ENCODE results near the gene TUB. TPM values are rescaled to one million over a fixed set of nuclear protein-coding genes. Genes with fewer than 3 reads are reported as not detected.

The TUB gene
- total RNA-seq, 1 experiment from 2014 or later: 18.9 TPM

DNA sequence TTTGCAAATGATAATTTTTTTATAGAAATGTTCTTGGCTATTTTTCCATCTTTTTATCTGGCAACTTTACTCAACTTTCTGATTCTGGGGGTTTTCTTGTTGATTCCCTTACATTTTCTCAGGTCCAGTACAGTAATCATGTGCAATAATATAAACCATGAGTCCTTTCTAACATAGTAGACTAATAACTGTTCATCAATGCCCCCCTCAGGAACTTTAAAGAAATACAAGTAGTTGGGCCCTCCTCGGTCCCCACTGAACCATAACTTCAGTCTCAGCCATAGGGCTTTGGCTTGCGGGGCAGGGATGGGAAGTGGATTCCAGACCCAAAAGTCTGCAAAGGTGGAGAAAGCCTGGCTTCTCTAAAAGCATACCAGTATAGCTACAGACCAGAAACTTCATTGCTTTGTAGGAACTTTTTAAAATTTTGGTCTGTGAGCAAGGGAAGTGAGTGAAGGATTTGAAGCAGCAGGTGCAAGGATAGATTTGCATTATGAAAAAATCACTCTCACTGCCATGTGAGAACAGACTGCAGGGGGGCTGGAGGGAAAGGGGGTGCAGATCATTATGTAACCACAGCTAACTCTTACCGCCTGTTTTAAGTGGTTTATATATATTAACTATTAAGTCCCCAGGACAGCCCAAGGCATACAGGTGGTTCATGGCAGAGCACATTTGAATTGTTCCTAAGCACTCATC, 10.4 kb upstream of the TUB start:
- Histone ChIP-seq H3K36me3 (no peaks in the 10 kb centered on the region), H3K27me3 (no peaks in the 10 kb centered on the region), H3K4me1 (peaks cover 55% of the 10 kb centered on the region), H3K9me3 (replicated peaks) (no peaks in the 10 kb centered on the region), H3K4me3 (no peak overlapping the region), H3K27ac (no peak overlapping the region)
- peak in 1 of 2 experiments; percentile 65 for DNase-seq

DNA sequence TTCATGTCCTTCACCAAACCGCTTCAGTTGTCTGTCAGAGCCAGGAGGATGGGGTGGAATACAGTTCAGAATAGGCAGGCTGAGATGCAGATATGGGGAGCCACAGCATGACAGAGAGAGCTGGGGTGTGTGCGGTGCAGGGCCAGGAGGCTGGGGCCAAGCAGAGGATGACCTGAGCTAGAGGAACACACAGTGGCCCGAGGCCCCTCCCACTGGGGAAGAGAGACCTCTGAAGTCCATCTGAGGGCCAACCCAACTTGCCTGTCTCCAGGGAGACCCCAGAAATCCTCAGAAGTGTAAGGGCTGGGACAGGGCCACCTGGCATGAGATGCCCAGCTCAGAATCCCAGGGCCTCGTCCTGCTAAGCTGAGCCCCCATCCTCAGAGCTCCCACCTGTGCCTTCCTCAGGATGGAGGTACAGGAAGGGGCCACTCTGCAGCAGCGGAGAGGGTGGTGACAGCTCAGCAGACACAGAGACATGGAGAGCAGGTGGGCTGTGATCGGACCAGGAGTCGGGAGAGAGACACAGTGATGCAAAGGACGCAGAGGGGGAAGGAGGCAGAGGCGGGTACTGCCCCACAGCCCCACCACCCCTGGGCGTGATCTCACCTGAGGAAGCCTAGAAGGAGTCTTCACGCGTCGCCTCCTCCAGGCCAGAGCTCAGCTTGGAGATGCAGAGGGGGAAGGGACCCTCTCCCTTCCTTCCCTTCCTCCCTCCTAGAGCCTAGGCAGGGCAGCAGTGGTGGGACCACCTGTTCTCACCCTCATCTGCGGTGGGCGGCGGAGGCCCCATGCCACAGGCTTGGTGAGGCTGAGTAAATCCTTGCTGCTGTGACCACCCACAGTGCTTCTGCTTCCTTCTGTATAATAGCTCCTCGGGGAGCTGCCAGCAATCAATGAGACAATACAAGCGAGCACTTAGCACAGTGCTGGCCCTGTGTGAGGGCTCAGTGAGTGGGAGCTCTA, 9.1 kb upstream of the TUB start:
- no peaks in the 10 kb centered on the region for H3K27me3 ChIP-seq
- peaks cover 55% of the 10 kb centered on the region for H3K4me1 ChIP-seq
- no peak overlapping the region for H3K4me3 ChIP-seq
- DNase-seq: peak; percentile 90 to 93
- H3K27ac ChIP-seq: peak overlapping the region; percentile 20; the same call in 1 of the 2 replicates
- H3K36me3 ChIP-seq: no peaks in the 10 kb centered on the region
- H3K9me3 ChIP-seq (replicated peaks): no peaks in the 10 kb centered on the region

DNA sequence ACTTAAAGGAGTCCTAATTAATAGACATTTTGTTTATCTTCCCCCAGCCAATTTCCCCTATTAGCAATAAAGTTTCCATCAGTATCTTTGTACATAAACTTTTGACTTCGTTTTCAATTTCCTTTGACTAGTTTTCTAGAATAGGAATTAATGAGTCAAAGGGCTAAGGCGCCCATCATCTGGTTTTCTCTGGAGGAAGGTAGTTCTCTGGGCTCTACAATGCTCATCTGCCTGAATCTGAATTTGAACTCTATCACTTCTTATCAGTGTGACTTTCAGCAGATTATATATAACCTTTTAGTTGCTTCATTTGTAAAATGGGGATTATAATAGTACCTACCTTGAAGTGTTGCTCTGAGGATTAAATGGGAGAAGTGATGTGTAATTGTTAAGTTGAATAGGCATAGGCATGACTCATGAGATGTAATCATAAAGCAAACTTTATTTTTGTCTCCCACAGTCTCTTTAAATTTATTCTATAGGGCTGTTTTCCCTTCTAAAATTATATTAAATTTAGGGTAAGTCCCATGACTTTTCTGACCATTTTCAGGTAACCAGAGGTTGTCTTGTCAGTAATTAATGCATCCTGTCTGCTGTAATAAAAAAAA, 5.8 kb upstream of the TUB start:
- Histone ChIP-seq H3K4me3 (no peak overlapping the region), H3K27me3 (peaks cover 4% of the 10 kb centered on the region), H3K9me3 (replicated peaks) (no peaks in the 10 kb centered on the region), H3K4me1 (peaks cover 31% of the 10 kb centered on the region), H3K27ac (no peak overlapping the region), H3K36me3 (no peaks in the 10 kb centered on the region)
- DNase-seq: no peak

DNA sequence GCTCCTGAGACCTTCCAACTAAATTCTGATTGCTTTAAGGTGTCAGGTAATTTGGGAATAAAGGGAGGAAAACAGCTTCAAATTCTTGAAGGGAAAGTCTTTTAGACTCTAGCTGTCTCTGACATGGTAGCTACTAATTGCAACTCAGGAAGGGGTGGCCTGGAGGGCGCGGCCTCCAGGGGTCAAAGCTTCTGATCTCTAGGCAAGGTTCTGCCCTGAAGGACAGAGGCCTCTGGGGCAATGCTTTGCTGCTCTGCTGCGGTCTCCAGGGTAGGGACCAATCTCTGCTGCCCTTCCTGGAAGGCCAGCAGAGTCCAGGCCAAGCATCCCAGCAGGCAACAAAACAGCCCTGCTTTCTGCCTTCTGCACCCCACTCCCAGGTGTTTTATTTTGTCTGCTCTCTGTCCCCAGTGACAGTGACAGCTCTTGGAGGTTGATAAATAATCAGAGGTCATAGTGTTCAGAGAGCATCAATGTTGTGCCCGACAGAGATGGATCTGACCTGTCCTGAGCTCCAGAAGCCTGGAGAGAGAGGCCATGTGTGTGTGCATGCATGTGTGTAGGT, 1.8 kb upstream of the TUB start:
- H3K4me3 ChIP-seq: no peak overlapping the region
- H3K27me3 ChIP-seq: peaks cover 5% of the 10 kb centered on the region
- H3K27ac ChIP-seq: no peak overlapping the region
- H3K36me3 ChIP-seq: no peaks in the 10 kb centered on the region
- DNase-seq: no peak
- H3K4me1 ChIP-seq: peaks cover 3% of the 10 kb centered on the region; the same call in 1 of the 2 replicates
- H3K9me3 ChIP-seq (replicated peaks): no peaks in the 10 kb centered on the region

DNA sequence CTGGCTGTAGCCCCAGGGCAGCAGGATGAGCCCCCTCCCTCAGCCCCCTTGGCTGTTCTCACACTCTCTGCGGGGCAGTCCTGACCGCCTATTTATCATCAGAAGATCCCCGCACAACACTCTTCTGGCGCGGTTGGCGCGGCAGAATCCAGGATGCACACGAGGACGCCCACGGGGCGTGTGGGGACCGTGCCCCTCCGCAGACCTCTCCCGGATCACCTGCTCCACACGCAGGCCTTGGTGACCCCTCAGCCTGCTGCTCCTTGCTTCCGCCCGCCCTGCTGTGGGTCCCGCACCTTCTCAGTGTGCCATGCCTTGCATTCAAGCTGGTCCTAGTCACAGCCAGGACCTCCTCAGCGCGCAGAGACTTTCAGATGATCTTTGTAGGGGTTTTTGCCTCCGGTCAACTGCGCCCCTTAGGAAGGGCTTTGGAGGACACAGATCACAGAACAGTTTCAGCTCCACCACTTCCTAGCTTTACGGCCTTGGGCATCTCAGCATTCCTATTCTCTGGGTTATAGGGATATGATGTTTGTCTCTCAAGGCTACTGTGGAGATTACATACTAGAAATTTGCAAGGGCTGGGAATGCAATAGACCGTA, 841 bp upstream of the TUB start:
- peaks cover 6% of the 10 kb centered on the region; the same call in 1 of the 2 replicates for H3K4me1 ChIP-seq
- peaks cover 5% of the 10 kb centered on the region for H3K27me3 ChIP-seq
- peak overlapping the region; percentile 62 for H3K4me3 ChIP-seq
- no peaks in the 10 kb centered on the region for H3K9me3 ChIP-seq (replicated peaks)
- H3K27ac ChIP-seq: no peak overlapping the region
- H3K36me3 ChIP-seq: no peaks in the 10 kb centered on the region
- no peak for DNase-seq

DNA sequence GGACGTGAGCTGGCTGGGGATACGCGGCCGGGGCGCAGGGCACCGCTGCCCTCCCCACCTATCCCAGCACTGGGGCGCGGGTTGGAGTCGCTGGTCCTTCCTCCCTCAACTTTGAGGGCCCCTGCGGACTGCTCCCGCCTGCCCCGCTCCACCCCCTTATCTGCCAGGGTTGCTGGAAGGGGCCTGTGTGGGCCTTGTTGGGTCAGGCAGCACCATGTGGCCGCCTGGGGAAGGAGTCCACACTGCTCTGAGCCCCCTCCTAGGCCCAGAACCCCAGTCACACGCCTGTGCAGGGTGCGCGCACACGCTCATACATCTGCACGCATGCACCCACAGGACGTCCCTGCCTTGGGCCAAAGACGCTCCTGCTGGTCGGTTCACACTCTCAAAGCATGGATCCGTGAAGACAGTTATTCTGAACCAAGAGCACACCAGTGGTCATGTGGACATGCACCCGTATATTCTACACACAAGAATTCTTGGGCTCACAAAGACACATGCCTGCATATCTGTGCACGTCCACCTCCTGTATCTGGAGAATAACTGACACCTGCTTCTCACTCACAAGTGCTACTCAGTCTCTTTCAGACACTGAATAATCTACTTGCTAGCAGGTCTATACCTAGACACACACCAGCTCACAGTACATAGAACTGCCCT, 710 bp downstream of the TUB start:
- H3K9me3 ChIP-seq (replicated peaks): no peaks in the 10 kb centered on the region
- H3K4me3 ChIP-seq: peak overlapping the region; percentile 62
- DNase-seq: no peak
- no peaks in the 10 kb centered on the region for H3K36me3 ChIP-seq
- peaks cover 5% of the 10 kb centered on the region for H3K27me3 ChIP-seq
- peaks cover 22% of the 10 kb centered on the region for H3K4me1 ChIP-seq
- no peak overlapping the region for H3K27ac ChIP-seq

DNA sequence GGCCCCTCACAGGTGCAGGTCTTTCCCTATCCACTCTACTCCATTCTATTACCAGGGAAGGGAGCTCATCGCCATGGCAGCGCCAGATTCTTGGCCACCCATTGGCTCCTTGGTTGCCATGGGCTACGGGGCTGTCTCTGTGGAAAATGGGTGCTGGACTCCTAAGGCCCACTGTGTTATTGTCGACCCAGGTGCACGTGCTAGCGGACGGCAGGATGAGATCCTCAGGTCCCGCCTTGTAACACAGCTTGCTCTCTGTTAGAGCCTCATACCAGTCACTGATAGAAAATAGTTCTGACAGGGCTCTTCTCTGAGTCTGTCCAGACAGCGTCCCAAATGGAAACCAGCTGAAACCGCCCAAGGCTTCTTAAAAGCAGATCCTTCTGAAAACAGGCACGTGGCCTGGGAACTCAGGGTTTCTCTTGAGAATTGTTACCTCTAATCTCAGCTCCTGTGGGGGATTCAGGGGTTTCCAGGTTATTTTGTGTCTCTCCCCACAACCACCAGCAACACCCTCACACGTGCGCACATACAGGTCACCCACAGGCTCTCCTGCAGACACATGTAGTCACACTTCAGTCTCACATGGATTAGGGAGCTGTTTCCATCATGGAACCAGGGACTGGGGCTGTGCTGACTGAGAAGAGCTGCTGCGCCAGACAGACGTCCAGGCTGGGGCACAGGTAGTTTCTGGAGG, 1.5 kb downstream of the TUB start:
- peaks cover 23% of the 10 kb centered on the region for H3K4me1 ChIP-seq
- H3K9me3 ChIP-seq (replicated peaks): no peaks in the 10 kb centered on the region
- no peaks in the 10 kb centered on the region for H3K36me3 ChIP-seq
- no peak for DNase-seq
- no peak overlapping the region for H3K27ac ChIP-seq
- peaks cover 5% of the 10 kb centered on the region for H3K27me3 ChIP-seq
- no peak overlapping the region for H3K4me3 ChIP-seq

DNA sequence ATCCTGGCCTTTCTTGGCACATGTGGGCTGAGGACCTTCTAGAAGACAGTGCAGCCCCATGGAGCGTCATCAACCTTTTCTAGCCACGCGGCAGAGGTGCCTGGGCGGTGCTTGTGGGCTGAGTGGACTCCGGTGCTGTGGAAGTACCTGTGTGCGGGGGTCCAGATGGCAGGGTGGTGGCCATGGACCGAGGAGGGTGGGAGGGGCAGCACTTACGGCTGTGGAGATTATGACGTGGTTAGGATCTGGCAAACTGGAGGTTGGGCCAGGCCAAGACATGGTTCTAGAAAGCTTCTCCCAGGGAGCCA, 2.0 kb downstream of the TUB start:
- Histone ChIP-seq H3K9me3 (replicated peaks) (no peaks in the 10 kb centered on the region), H3K4me3 (no peak overlapping the region), H3K4me1 (peaks cover 23% of the 10 kb centered on the region), H3K36me3 (no peaks in the 10 kb centered on the region), H3K27ac (no peak overlapping the region), H3K27me3 (peaks cover 5% of the 10 kb centered on the region)
- DNase-seq: no peak

DNA sequence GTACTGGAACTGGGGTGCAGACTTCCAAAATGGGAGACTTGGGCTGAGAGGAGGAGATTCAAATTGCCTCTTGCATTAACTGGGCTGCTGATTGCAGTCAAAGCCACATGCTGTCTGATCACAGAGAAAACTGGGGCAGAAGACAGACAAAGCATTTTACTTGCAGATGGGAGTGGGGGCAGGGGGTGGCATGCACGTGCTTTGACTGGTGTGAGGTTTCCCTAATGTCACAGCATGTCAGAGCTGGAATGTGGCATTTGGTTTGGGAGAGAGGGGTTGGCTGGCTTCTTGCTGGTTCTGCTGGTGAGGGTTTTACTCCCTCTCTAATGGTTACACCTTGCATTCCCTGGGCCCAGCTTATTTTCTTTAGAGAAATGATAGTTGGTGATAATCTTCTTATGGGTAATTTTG, 2.9 kb downstream of the TUB start:
- peaks cover 23% of the 10 kb centered on the region for H3K4me1 ChIP-seq
- H3K4me3 ChIP-seq: no peak overlapping the region
- DNase-seq: no peak
- no peaks in the 10 kb centered on the region for H3K36me3 ChIP-seq
- H3K27me3 ChIP-seq: peaks cover 5% of the 10 kb centered on the region
- no peak overlapping the region for H3K27ac ChIP-seq
- H3K9me3 ChIP-seq (replicated peaks): no peaks in the 10 kb centered on the region

DNA sequence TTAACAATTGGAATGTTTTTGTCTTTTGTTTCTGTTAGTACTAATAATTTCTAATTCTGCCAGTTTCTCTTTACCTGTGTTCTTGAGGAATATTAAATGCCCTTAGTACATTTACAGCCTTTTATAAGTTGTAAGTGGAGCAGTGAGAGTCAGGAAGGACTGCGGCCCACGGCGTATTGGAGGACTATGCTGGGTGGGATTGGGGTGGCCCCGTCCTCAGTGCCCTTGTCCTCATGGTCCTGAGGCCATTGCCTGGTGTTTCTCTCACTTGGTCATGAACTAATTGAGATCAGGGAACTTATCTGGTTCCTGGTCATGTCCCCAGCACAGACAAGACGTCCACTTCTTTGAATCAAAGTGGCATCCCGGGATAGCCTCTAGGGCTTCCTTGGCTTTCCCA, 3.3 kb downstream of the TUB start:
- no peaks in the 10 kb centered on the region for H3K36me3 ChIP-seq
- H3K27me3 ChIP-seq: peaks cover 5% of the 10 kb centered on the region
- no peak overlapping the region for H3K27ac ChIP-seq
- no peak for DNase-seq
- peaks cover 23% of the 10 kb centered on the region for H3K4me1 ChIP-seq
- no peaks in the 10 kb centered on the region for H3K9me3 ChIP-seq (replicated peaks)
- H3K4me3 ChIP-seq: no peak overlapping the region

DNA sequence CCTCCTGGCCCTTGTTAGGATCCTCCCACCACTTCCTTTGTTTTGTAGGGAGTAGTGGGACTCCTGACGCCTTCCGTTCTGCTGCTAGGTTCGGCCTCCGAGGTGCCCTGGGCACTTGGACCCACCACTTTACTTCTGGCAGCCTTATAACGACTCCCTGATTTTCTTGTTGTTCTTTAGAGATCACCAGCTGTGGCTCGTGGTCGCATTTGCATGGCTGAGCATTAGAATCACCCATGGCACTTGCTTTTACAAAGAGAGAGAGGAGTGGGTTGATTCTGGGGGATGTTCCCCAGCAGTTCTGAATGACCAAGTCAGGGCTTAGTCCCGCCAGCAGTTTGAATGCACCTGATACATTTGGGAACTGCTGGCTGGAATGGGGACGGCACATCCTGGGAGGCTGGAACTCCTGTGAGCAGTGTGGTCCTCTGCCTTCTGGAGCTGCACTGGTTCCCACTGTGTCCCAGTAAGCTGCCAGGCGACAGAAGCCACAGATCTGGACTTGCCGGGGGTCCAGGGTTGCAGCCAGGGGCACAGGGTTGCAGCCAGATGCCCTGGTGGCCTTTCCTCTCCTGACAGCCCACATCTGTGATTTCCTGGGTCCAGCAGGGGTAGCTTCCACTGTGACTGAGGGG, 4.1 kb downstream of the TUB start:
- no peak for DNase-seq

DNA sequence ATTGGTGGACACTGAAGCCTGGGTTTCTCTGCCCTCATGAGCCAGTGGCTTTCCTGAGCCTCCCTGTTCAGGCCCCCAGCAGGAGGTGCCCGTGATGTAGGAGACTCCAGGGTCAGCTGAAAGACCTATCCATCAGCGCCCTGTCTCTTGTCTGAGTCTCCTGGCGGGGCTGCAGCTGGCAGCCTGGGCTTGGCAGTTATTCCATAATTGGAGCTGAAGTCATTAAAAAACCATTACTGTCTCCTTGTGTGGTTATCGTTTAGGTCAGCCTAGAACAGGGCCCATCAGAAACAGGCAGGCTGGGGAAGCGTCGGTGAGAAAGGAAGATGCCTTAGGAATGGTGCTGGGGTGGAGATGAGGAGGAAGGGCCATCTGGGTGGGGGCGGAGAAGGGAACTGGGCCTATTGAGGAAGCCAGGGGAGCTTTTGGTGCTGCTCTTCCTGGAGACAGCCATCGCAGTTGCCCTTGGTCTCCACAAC, 5.0 kb downstream of the TUB start:
- DNase-seq: peak; percentile 67 to 69
- H3K4me1 ChIP-seq: peaks cover 23% of the 10 kb centered on the region
- peak overlapping the region; percentile 15; the same call in 1 of the 2 replicates for H3K27ac ChIP-seq
- no peak overlapping the region for H3K4me3 ChIP-seq
- H3K36me3 ChIP-seq: no peaks in the 10 kb centered on the region
- H3K27me3 ChIP-seq: no peaks in the 10 kb centered on the region
- H3K9me3 ChIP-seq (replicated peaks): no peaks in the 10 kb centered on the region

More for the DNA sequence above, 4.1 kb downstream of the TUB start:
- Histone ChIP-seq H3K9me3 (replicated peaks) (no peaks in the 10 kb centered on the region), H3K27ac (no peak overlapping the region), H3K36me3 (no peaks in the 10 kb centered on the region), H3K4me3 (no peak overlapping the region), H3K4me1 (peaks cover 23% of the 10 kb centered on the region), H3K27me3 (peaks cover 3% of the 10 kb centered on the region)

DNA sequence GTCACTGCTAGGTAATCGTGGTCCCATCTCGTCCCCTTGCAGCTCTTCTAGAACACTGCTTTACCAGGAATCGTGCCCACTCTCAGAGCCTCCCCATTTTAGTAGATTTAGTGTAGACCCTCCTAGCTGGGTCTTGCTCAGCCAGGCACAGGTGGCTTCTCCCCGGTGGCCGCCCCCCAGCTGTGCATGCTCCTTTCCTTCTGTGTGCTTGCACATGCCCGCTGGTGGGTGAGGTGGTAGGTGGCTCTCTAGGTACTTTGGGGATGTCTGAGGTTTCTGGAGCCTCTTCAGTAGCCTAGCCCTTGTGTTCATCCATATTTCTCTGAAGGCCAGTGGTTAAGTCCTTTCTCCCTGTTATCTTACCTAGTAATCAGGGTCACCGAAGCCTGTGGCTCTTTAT, 5.6 kb downstream of the TUB start:
- DNase-seq: no peak

More for the DNA sequence above, 5.6 kb downstream of the TUB start:
- no peak overlapping the region for H3K4me3 ChIP-seq
- no peaks in the 10 kb centered on the region for H3K9me3 ChIP-seq (replicated peaks)
- no peaks in the 10 kb centered on the region for H3K36me3 ChIP-seq
- peaks cover 23% of the 10 kb centered on the region for H3K4me1 ChIP-seq
- H3K27me3 ChIP-seq: no peaks in the 10 kb centered on the region
- H3K27ac ChIP-seq: no peak overlapping the region

Data from SJCRH30 (cell line).